Gastroesophageal sphincter (tissue), 4 donors: ENCODE results near the gene ANO7. TPM values are rescaled to one million over a fixed set of nuclear protein-coding genes. Genes with fewer than 3 reads are reported as not detected.
A peak's percentile ranks its signal among the peaks of the same experiment; 100 is the strongest.

ENCODE experiments used
- ATAC-seq: fragments of 150-250 bp; one replicate; pipeline ENCODE4 v1.9.1; 2016; ENCODE audit warnings: mild to moderate bottlenecking, moderate library complexity
- H3K27ac ChIP-seq, 4 donors: fragments of 200-600 bp; sonication (generic) in 3 of 4; 1 replicate in 3 of 4; 2 replicates in 1 of 4; pipeline ENCODE4 v1.5.1; 2016 to 2019
- H3K27me3 ChIP-seq: fragments of 200-600 bp; sonication (generic); one replicate; pipeline ENCODE4 v1.5.1; 2019
- H3K36me3 ChIP-seq, 2 donors: fragments of 200-600 bp; sonication (generic); one replicate each; pipeline ENCODE4 v1.5.1; 2019; ENCODE audit warnings: control low read depth in 1 of 2
- H3K4me1 ChIP-seq, 3 donors: fragments of 200-600 bp; sonication (generic); 1 replicate in 2 of 3; 2 replicates in 1 of 3; pipeline ENCODE4 v1.5.1; 2016 to 2019; ENCODE audit warnings: control low read depth in 2 of 3
- H3K4me3 ChIP-seq, 2 donors: fragments of 200-600 bp; sonication (generic); one replicate each; pipeline ENCODE4 v1.5.1; 2019; ENCODE audit warnings: mild to moderate bottlenecking in 1 of 2, moderate library complexity in 1 of 2
- H3K9me3 ChIP-seq, 3 donors: fragments of 200-600 bp; sonication (generic); one replicate each; pipeline ENCODE4 v1.5.1; 2017 to 2019; ENCODE audit warnings: control low read depth in 2 of 3
- CTCF ChIP-seq, 4 experiments: fragments of 200-600 bp in 2 of 4; fragments of 450-650 bp in 2 of 4; sonication (generic) in 1 of 4; IDR thresholded peaks; one replicate each; pipeline ENCODE4 v1.5.1; 2017 to 2019; ENCODE audit warnings: antibody characterized with exemption in 4 of 4, mild to moderate bottlenecking in 2 of 4, moderate library complexity in 2 of 4
- EP300 ChIP-seq: sonication (generic); formaldehyde crosslinking; IDR thresholded peaks from one replicate; pipeline ENCODE4 v1.6.1; 2017; ENCODE audit warnings: antibody characterized with exemption, mild to moderate bottlenecking
- POLR2A ChIP-seq, 2 donors: fragments of 450-650 bp; IDR thresholded peaks; one replicate each; pipeline ENCODE4 v1.6.1; 2017; ENCODE audit warnings: antibody characterized with exemption in 2 of 2, mild to moderate bottlenecking in 2 of 2, moderate library complexity in 1 of 2
- POLR2AphosphoS5 ChIP-seq: sonication (generic); formaldehyde crosslinking; IDR thresholded peaks from one replicate; pipeline ENCODE4 v1.6.1; 2017; ENCODE audit warnings: antibody characterized with exemption
- WGBS, 2 donors: methylation state at CpG; one replicate each; pipeline ENCODE4 v1.1.5; 2018; ENCODE audit warnings: low coverage in 1 of 2; 5-methylcytosine and 5-hydroxymethylcytosine counted together
- total RNA-seq, 4 donors: library from RNA; depleted of rRNA; stranded (reverse); fragments of >200 nt; gene quantifications; one replicate each; pipeline ENCODE4 v1.1.0, GENCODE V29; 2016

Gene ANO7
- total RNA-seq, 4 donors from 2014 or later, result 0.16 to 0.81 (median 0.53) TPM

- H3K9me3 ChIP-seq, result no peaks in the 10 kb centered on the region
- peaks cover 0 to 34% (median 15%) of the 10 kb centered on the region in 3 donors for H3K4me1 ChIP-seq
These were observed 31.4 kb downstream of the ANO7 start for GRCh38 chr2:241219856-241220356.

GRCh38 chr2:241223211-241224017, 34.9 kb downstream of the ANO7 start:
- TF ChIP-seq EP300, result no peak
- no peak for TF ChIP-seq CTCF (IDR thresholded peaks at IDR 0.05)
- TF ChIP-seq POLR2AphosphoS5, result no peak
- no peak for TF ChIP-seq POLR2A (IDR thresholded peaks at IDR 0.05)
- peak overlapping the region in 1 of 4 donors; percentile 28 for H3K27ac ChIP-seq
- ATAC-seq, result peak; percentile 8
- peaks cover 0 to 36% of the 10 kb centered on the region in 2 donors for H3K36me3 ChIP-seq
- no peaks in the 10 kb centered on the region for H3K27me3 ChIP-seq
- H3K4me3 ChIP-seq, result no peak overlapping the region
- no peaks in the 10 kb centered on the region for H3K9me3 ChIP-seq
- 51 to 52% methylated on average over 11 to 14 of the region's 23 CpGs for WGBS, 2 donors
- peaks cover 0 to 28% (median 15%) of the 10 kb centered on the region in 3 donors for H3K4me1 ChIP-seq

More at GRCh38 chr2:241219856-241220356, 31.4 kb downstream of the ANO7 start:
- Histone ChIP-seq H3K27me3 (no peaks in the 10 kb centered on the region), H3K4me3 (no peak overlapping the region), H3K36me3 (peaks cover 0 to 1% of the 10 kb centered on the region in 2 donors), H3K27ac (no peak overlapping the region)
- TF ChIP-seq EP300 (no peak), CTCF (IDR thresholded peaks at IDR 0.05) (no peak), POLR2AphosphoS5 (no peak), POLR2A (IDR thresholded peaks at IDR 0.05) (no peak)
- no peak for ATAC-seq
- 88 to 94% methylated on average over 5 to 6 of the region's 6 CpGs for WGBS, 2 donors

GRCh38 chr2:241224018-241224850, 35.8 kb downstream of the ANO7 start:
- H3K27ac ChIP-seq, result peak overlapping the region in 1 of 4 donors; percentile 28
- TF ChIP-seq CTCF (IDR thresholded peaks at IDR 0.05) (no peak), POLR2AphosphoS5 (no peak)
- no peaks in the 10 kb centered on the region for H3K27me3 ChIP-seq
- H3K36me3 ChIP-seq, result peaks cover 0 to 44% of the 10 kb centered on the region in 2 donors
- H3K9me3 ChIP-seq, result no peaks in the 10 kb centered on the region
- peaks cover 0 to 20% (median 8%) of the 10 kb centered on the region in 3 donors for H3K4me1 ChIP-seq
- peak; percentile 34 for ATAC-seq
- H3K4me3 ChIP-seq, result no peak overlapping the region
- 45 to 53% methylated on average over 5 to 20 of the region's 26 CpGs for WGBS, 2 donors

GRCh38 chr2:241224851-241225438, 36.5 kb downstream of the ANO7 start:
- no peak overlapping the region for H3K27ac ChIP-seq
- H3K36me3 ChIP-seq, result peaks cover 0 to 52% of the 10 kb centered on the region in 2 donors
- TF ChIP-seq EP300, result no peak
- no peak for TF ChIP-seq POLR2A (IDR thresholded peaks at IDR 0.05)
- no peak for TF ChIP-seq POLR2AphosphoS5
- H3K4me1 ChIP-seq, result peaks cover 0 to 17% (median 8%) of the 10 kb centered on the region in 3 donors
- 68 to 86% methylated on average over 7 to 8 of the region's 8 CpGs for WGBS, 2 donors
- no peaks in the 10 kb centered on the region for H3K27me3 ChIP-seq
- no peak overlapping the region for H3K4me3 ChIP-seq
- no peaks in the 10 kb centered on the region for H3K9me3 ChIP-seq
- ATAC-seq, result no peak

GRCh38 chr2:241225545-241225944, 37.1 kb downstream of the ANO7 start:
- Histone ChIP-seq H3K27me3 (no peaks in the 10 kb centered on the region), H3K4me1 (peaks cover 0 to 17% (median 8%) of the 10 kb centered on the region in 3 donors)

More at GRCh38 chr2:241225545-241225944, 37.1 kb downstream of the ANO7 start:
- H3K9me3 ChIP-seq, result no peaks in the 10 kb centered on the region
- H3K4me3 ChIP-seq, result no peak overlapping the region
- peaks cover 0 to 58% of the 10 kb centered on the region in 2 donors for H3K36me3 ChIP-seq
- no peak for ATAC-seq
- 89 to 91% methylated on average over 6 to 7 of the region's 16 CpGs for WGBS, 2 donors
- no peak for TF ChIP-seq EP300
- no peak overlapping the region for H3K27ac ChIP-seq
